Measurements from ENCODE around the gene NCK2. TPM values are rescaled to one million over a fixed set of nuclear protein-coding genes. Genes with fewer than 3 reads are reported as not detected.

NCK2 gene
- total RNA-seq, 1 experiment from 2014 or later, result 49.2 TPM

DNA sequence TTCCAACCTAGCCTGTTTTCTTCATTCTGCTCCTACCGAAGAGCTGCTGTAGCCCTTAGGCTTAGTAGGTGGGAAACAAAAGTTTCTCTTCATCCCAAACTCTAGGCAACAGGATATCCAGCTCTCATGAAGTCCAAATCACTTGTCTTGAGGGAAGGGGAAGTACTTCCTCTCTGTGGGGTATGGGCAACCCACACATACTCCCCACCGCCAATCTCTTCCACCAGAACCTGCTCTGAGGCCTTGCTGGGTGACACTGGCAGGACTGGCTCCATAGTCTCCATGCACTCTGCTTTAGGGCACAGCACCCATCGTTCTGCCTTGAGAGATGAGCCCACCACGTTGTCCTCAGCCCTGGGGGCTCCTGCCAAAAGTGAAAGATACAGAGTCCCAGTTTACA lies 173.0 kb downstream of the NCK2 start:
- no peak overlapping the region for H3K14ac ChIP-seq (ENCODE audit: insufficient read depth, low read length)
- H4K8ac ChIP-seq (replicated peaks; ENCODE audit: insufficient read length, low read depth, low read length), result no peak overlapping the region
- Mint-ChIP-seq H3K27ac (no peak overlapping the region), H3K9me3 (peaks cover 3 to 4% of the 10 kb centered on the region in 2 experiments; a peak in 4 of 5 replicates), H3K36me3 (ENCODE audit: insufficient read depth in 1 of 3, low read depth in 3 of 3) (peaks cover 0 to 4% (median 1%) of the 10 kb centered on the region in 3 experiments; a peak in 2 of 7 replicates), H3K4me3 (no peak overlapping the region), H3K27me3 (ENCODE audit: low read depth) (peaks cover 5% of the 10 kb centered on the region), H3K4me1 (no peaks in the 10 kb centered on the region; a peak in 1 of 4 replicates)
- WGBS (ENCODE audit: extremely low coverage, insufficient read length, low lambda C conversion rate), result no CpG with 5 or more reads among the region's 4 CpGs
- no peak overlapping the region for H4K91ac ChIP-seq (ENCODE audit: insufficient read length, low read depth, low read length)
- no peak overlapping the region for H2BK120ac ChIP-seq (ENCODE audit: low read depth, low read length, poor library complexity, severe bottlenecking)
- no peak overlapping the region for H2BK12ac ChIP-seq (ENCODE audit: insufficient read length, low read depth, low read length)
- H3K9me3 ChIP-seq (ENCODE audit: control insufficient read depth, low read depth, low read length), result no peaks in the 10 kb centered on the region
- no peaks in the 10 kb centered on the region for H3K23me2 ChIP-seq (ENCODE audit: insufficient read length, low read depth, low read length, poor library complexity, severe bottlenecking)
- H3K27me3 ChIP-seq (ENCODE audit: insufficient read depth, low read length), result no peaks in the 10 kb centered on the region
- no peak overlapping the region for H3K4me2 ChIP-seq (ENCODE audit: insufficient read depth, insufficient read length, low read length)
- H3K23ac ChIP-seq (ENCODE audit: insufficient read length, low read depth, low read length), result no peak overlapping the region
- no peak overlapping the region for H4K5ac ChIP-seq (ENCODE audit: insufficient read length, low read depth, low read length)
- TF ChIP-seq, protein P1, sequence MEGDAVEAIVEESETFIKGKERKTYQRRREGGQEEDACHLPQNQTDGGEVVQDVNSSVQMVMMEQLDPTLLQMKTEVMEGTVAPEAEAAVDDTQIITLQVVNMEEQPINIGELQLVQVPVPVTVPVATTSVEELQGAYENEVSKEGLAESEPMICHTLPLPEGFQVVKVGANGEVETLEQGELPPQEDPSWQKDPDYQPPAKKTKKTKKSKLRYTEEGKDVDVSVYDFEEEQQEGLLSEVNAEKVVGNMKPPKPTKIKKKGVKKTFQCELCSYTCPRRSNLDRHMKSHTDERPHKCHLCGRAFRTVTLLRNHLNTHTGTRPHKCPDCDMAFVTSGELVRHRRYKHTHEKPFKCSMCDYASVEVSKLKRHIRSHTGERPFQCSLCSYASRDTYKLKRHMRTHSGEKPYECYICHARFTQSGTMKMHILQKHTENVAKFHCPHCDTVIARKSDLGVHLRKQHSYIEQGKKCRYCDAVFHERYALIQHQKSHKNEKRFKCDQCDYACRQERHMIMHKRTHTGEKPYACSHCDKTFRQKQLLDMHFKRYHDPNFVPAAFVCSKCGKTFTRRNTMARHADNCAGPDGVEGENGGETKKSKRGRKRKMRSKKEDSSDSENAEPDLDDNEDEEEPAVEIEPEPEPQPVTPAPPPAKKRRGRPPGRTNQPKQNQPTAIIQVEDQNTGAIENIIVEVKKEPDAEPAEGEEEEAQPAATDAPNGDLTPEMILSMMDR (conservative IDR thresholded peaks at IDR 0.05), result no peak
- H3K4me1 ChIP-seq (ENCODE audit: insufficient read depth, low read length), result no peaks in the 10 kb centered on the region
- no peak overlapping the region for H3K4ac ChIP-seq (ENCODE audit: low read depth, low read length)
- no peak overlapping the region for H2AFZ ChIP-seq (ENCODE audit: low read length)
- H2BK20ac ChIP-seq (ENCODE audit: low read depth, low read length, poor library complexity, severe bottlenecking), result no peak overlapping the region
- no peak overlapping the region for H3T11ph ChIP-seq (ENCODE audit: low read length)
- no peak for DNase-seq
- no peaks in the 10 kb centered on the region for H4K20me1 ChIP-seq (ENCODE audit: control insufficient read depth, insufficient read depth, insufficient read length)
- H2AK5ac ChIP-seq (ENCODE audit: insufficient read length, low read length), result no peak overlapping the region
- no peak overlapping the region for H2BK15ac ChIP-seq (ENCODE audit: low read depth, low read length)
- no peak overlapping the region for H3K18ac ChIP-seq (ENCODE audit: insufficient read length, low read depth, low read length)
- no peaks in the 10 kb centered on the region for H3K79me1 ChIP-seq (ENCODE audit: insufficient read depth, low read depth, low read length, poor library complexity, severe bottlenecking)
- no peaks in the 10 kb centered on the region for H3K79me2 ChIP-seq (ENCODE audit: insufficient read depth, low read length)
- no peak overlapping the region for H3K9ac ChIP-seq (ENCODE audit: extremely low read depth, insufficient read length, low read length)
- H2BK5ac ChIP-seq (ENCODE audit: insufficient read length, low read length), result no peak overlapping the region
- no peak overlapping the region for H3K27ac ChIP-seq (ENCODE audit: insufficient read length, low read depth, low read length)
- H3K56ac ChIP-seq (ENCODE audit: insufficient read length, low read depth, low read length), result no peak overlapping the region
